Body of pancreas (tissue), 4 donors: Measurements from ENCODE around the gene RASA3.

Source experiments
- POLR2A ChIP-seq, 3 donors: fragments of 450-650 bp; IDR thresholded peaks; one replicate each; pipeline ENCODE4 v1.6.1; 2016; ENCODE audit warnings: antibody characterized with exemption in 3 of 3, mild to moderate bottlenecking in 2 of 3
- TF ChIP-seq, protein P1 (sequence below), 7 experiments: fragments of 450-650 bp in 4 of 7; fragments of 200-600 bp in 3 of 7; sonication (generic) in 3 of 7; IDR thresholded peaks; one replicate each; pipeline ENCODE4 v1.5.1; 2016 to 2019; ENCODE audit warnings: antibody characterized with exemption in 7 of 7

DNA sequence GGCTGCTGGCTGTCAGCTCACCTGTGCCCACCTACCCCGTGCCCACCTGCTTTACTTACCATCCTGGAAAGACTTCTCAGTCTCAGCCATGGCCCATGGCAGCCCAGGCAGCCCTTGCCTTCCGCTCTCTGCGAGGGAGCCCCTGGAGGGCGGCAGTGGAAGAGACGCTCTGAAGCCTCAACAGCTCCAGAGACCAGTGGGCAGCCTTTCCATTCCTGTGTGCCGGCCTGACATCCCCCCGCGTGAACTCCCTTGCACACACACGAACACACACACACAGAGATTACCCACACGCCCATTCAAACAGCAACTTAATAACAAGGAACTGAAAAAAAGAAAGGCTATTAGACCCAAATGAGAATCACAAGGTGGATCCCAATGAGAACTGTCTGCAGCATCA lies 14.2 kb upstream of the RASA3 start:
- TF ChIP-seq, protein P1, sequence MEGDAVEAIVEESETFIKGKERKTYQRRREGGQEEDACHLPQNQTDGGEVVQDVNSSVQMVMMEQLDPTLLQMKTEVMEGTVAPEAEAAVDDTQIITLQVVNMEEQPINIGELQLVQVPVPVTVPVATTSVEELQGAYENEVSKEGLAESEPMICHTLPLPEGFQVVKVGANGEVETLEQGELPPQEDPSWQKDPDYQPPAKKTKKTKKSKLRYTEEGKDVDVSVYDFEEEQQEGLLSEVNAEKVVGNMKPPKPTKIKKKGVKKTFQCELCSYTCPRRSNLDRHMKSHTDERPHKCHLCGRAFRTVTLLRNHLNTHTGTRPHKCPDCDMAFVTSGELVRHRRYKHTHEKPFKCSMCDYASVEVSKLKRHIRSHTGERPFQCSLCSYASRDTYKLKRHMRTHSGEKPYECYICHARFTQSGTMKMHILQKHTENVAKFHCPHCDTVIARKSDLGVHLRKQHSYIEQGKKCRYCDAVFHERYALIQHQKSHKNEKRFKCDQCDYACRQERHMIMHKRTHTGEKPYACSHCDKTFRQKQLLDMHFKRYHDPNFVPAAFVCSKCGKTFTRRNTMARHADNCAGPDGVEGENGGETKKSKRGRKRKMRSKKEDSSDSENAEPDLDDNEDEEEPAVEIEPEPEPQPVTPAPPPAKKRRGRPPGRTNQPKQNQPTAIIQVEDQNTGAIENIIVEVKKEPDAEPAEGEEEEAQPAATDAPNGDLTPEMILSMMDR (IDR thresholded peaks at IDR 0.05) = no peak
- TF ChIP-seq POLR2A (IDR thresholded peaks at IDR 0.05) = no peak
